Anterior cingulate cortex (tissue), 58 donors: Measurements from ENCODE around the gene CHPT1.
"Not testable (repeated sequence)": the region's sequence is repeated elsewhere in the genome, so short reads cannot be mapped to it uniquely, and the experiment has no call there.

Experiments
- DNase-seq, 58 donors: peaks; one replicate each; lab custom pipeline; 2025; lab: John Stamatoyannopoulos, UW

The CHPT1 gene

DNA sequence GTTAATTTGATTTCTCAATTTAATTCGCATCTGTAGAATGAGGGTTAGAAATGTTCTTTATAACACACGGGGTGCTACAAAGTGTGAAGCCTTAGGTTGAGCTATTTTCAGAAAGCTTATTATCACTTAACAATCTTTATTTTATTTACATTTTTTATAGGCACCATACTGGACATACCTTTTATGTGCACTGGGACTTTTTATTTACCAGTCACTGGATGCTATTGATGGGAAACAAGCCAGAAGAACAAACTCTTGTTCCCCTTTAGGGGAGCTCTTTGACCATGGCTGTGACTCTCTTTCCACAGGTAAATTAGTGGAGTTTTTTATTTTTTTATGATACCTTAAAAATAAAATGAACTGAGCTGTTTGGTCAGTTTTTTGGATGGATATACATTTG is 16.5 kb downstream of the CHPT1 start:
- DNase-seq, result no peak

GRCh38 chr12:101714877-101715444 is 17.5 kb downstream of the CHPT1 start:
- DNase-seq, result no peak

DNA sequence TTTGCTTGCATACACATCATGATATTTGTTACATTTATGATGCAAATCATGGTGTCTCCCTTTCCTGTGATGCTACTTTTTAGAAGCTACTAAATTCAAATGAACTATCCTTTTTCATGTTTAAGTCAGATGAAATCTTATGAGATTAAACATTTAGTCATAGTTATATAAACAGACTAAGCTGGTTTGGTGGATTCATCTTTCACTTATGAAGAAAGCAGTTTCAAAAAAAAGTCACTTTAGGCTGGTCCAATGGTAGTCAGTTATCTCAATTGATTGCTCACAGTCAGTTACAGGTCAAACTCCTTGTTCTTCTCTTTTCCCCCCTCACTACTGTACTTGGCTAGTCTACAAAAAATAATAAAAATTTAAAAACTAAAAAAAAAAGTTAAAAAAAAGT is 22.1 kb downstream of the CHPT1 start:
- DNase-seq, result no peak

- DNase-seq, result no peak
Observed at GRCh38 chr12:101720118-101720517, 22.7 kb downstream of the CHPT1 start.

- DNase-seq, result no peak
Observed at GRCh38 chr12:101722392-101722791, 25.0 kb downstream of the CHPT1 start.

DNA sequence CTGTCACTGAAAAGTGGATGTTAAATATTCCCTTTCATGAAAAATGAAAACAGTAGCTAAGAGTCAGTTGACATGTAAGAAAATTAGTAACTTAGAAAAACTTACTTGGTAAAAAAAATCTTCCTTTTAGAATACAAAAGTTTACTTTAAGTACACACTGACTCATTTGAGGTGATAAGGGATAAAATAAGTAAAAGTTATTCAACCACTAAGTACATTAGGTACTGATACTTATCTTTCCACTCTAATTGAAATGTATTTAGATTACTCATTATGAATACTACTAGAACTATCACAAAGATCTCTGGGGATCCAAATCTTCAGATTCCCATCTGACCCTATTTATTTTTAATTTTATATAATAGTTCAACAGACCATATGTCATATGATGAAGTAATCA is 29.7 kb downstream of the CHPT1 start:
- no peak for DNase-seq

DNA sequence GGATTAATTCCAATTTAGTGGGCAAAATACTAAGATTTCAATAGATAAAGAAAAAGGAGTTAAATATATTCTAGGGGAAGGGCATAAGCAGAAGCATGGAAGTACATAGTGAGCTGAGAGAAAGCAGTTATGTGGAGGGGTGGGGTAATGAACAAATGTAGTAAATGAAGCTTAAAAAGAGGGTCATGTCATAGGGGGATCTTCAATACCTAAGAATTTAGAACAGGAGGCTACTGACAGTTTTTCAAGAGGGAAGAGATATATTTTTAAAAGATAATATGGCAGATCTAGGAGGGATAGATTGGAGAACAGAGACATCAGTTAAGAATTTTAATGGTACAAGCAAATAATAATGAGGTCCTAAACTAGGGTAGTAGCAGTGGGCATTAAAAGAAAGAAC is 32.4 kb downstream of the CHPT1 start:
- DNase-seq, result no peak

DNA sequence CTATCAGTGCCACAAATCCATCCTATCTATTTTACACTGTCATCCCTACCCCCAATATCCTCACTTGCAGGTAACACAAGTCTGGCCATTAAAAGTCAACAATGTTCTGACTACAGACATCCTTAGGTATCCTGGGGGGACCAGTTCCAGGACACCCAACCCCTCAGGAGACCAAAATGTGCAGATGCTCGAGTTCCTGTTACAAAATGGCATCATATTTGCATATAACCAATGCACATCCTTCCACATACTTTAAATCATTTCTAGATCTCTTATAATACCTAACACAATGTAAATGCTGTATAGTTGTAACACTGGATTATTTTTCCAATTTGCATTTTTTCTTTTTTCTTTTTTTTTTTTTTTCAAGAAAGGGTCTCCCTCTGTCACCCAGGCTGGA is 34.9 kb downstream of the CHPT1 start:
- no peak for DNase-seq

- DNase-seq, result no peak
Observed at GRCh38 chr12:101733166-101733565, 35.7 kb downstream of the CHPT1 start.

GRCh38 chr12:101734482-101734881 is 37.0 kb downstream of the CHPT1 start:
- DNase-seq, result not testable (repeated sequence)

DNA sequence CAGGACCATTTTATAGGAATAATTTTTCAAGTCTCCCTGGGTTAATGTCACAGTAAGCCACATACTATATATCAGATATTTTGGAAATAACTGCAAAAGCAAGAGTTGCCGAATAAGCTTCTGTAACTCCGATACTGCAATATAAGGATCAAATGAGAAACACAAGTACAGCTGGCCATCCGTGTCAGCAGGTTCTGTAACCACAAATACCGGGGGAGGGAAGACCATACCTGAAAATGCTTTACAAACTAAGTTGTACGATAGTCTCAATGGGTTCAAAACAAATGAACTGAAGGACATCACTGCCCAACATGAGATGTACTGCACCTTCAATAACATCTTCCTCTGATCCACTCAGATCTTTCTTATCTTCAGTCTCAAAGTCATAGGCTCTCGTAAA is 40.0 kb downstream of the CHPT1 start:
- DNase-seq, result no peak

DNA sequence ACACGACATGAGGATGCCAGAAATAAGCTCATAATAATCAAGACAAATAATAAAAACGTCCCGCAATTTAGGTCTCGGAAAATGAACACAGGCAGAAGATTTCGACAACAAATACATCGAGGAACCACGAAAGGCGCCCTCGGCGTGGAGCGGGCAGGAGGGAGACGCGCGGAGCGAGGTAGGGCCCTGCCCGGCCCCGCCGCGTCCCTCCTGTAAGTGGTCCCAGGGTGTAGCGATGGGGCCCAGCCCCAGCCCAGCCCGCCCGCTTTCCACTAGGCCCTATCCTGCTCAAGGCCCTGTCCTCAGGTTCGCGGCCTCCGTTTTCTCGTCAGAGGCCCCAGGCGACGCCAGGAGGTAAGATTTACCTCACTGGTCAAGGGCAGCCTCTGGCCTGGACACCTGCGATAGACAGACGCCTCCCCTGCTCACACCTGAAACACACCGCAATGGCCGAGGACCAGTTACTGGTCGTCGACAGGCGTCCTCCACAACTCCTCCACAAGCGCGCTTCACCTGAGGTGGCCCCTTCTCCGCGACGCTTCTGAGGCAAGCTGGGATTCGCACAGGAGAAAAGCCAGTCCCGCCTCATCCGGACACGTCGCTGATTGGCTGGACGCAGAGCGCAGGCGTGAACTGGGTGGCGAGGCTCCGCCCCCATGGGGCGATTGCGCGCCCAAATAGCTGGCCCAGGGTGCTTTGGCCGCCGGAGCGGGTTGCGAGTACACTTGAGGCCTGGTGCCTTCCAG is 41.7 kb downstream of the CHPT1 start, which contains the start of gene SYCP3:
SYCP3 (minus strand) TSS at position 543 of the 746 bp plus-strand sequence. CDS start 1,527 bp downstream, outside the sequence.
- no peak for DNase-seq

GRCh38 chr12:101740566-101740965 is 43.1 kb downstream of the CHPT1 start:
- DNase-seq, result no peak

DNA sequence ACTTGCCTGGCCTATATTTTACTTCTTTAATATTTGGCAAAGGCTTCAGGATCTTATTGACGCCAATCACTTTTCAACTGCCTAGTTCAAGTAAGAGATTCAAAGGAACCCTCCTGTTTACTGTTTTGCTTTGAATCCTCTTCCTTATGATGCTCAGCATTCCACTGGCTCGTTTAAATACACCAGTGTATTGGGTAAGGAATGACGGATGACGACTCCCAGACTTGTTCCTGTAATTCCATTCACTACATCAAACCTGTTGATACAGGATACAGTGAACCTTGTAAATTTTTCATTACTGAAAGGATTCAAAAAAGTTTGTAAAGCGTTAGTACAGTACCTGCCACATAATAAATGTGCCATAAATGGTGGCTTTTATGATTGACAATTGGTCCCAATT is 43.5 kb downstream of the CHPT1 start:
- no peak for DNase-seq

DNA sequence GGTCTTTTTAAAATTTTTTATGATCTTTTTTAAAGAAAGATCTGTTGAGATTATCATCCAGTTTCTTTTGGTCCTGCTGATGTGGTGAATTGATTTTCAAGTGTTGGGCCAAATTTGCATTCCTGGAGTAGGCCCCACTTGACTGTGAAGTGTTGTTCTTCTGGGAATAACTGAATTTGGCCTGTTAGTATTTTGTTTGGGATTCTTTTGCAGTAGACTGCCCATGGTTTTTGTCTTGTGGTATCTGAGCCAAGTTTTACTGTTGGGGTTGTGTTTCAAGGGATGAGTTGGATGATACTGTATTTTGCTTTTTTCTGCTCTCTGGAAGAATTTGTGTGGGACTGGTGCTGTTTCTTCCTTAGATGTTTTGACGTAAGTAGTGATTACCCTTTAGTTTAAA is 45.8 kb downstream of the CHPT1 start:
- DNase-seq, result no peak

- DNase-seq, result no peak
Observed at GRCh38 chr12:101743724-101744472, 46.5 kb downstream of the CHPT1 start.

- no peak for DNase-seq
Observed at GRCh38 chr12:101745481-101745880, 48.0 kb downstream of the CHPT1 start.

DNA sequence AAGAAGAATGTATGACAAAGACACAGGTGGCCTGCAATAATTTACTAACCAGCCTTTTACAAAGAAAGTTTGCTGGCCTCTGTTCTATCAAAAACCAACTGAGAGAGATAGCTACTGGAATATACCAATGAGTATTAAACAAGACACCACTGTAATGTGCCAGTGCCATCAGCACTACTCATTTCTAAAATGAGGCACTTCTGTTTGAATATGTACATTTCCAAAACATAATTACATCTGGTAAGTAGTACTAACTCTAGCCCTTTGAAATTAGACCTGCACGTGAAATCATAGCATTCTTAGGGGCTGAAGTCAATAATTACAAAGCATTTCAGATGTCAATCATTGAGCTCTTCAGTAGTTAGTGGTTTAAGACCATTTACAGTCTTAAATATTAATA is 48.8 kb downstream of the CHPT1 start:
- DNase-seq, result no peak

GRCh38 chr12:101746661-101747060 is 49.2 kb downstream of the CHPT1 start:
- DNase-seq, result no peak

DNA sequence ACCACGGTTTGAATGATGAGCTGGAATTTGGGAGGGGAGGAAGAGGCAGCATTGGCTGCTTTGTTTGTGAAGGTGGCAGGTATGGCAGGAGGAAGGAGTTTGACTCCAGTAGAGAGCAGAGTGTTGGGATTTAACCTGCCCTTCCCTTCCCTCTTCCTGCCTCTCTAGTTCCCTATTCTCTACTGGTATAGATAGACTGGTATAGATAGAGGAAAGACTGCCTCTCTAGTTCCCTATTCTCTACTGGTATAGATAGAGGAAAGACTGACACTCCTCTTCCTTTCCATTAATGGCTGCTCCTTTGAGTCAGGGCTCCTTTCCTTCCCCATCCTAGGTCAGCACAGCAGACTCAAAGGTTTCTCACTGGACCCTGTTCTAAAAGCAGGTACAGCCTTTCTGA is 50.3 kb downstream of the CHPT1 start:
- DNase-seq, result no peak

- no peak for DNase-seq
Observed at GRCh38 chr12:101748907-101749306, 51.5 kb downstream of the CHPT1 start.

DNA sequence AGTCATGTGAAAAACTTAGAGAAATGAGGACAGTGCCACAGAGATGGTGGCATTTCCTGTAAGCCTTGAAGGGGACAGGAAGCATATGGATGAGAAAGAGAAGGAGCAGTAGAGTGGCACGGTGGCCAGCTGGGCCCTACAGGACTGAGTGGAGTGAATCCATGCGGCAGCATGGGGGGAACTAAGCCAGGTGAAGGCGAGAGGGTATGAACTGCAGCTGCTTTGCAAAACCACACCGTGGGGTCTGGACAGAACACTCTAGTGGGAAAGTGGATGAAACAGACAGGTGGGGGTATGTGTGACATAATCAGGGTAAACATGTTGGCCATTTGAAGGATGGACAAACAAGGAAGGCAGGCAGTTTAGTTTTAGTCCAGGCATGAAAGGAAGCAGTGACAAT is 52.2 kb downstream of the CHPT1 start:
- DNase-seq, result no peak
